Neural progenitor cell (in vitro differentiated cells): Measurements from ENCODE around the gene INPP5J.

ENCODE experiments used
- EZH2 ChIP-seq: fragments of 200-600 bp; sonication (generic); IDR thresholded peaks from 2 replicates; pipeline ENCODE4 v1.6.1; 2017; ENCODE audit warnings: antibody characterized with exemption, mild to moderate bottlenecking, moderate library complexity
- EZH2phosphoT487 ChIP-seq: fragments of 200-600 bp; sonication (generic); IDR thresholded peaks from 2 replicates; pipeline ENCODE4 v1.6.1; 2017; ENCODE audit warnings: antibody characterized with exemption
- TF ChIP-seq, protein P1 (sequence below): fragments of 200-600 bp; sonication (generic); IDR thresholded peaks from 2 replicates; pipeline ENCODE4 v1.5.1; 2017; ENCODE audit warnings: antibody characterized with exemption, mild to moderate bottlenecking

DNA sequence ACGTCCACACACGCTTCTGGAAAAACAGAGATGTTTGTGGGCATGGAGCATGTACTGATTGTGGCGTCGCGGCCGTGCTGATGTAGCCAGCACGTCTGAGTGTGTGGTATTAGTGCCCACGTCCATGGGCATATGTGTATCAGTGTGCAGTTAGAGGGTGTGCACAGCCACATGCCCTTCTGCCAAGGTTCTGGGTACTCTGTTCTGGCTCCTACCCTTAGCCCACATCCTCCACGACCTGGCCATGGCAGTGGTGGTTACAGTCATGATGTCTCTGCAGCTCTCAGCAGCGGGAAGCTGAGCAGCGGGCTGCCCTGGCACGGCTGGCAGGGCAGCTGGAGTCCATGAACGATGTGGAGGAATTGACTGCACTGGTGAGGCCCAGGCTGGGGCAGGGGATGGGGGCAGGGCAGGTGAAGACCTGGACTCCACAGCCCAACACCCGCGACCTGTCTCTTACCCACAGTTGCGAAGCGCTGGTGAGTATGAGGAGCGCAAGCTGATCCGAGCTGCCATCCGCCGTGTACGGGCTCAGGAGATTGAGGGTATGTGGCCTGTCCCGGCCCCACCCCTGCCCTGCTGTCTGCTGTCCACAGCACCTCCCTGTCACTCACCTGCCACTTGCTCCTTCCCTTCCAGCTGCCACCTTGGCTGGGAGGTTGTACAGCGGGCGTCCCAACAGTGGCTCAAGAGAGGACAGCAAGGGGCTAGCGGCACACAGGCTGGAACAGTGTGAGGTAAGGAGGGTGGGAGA lies 34.4 kb upstream of the INPP5J start:
- TF ChIP-seq, protein P1, sequence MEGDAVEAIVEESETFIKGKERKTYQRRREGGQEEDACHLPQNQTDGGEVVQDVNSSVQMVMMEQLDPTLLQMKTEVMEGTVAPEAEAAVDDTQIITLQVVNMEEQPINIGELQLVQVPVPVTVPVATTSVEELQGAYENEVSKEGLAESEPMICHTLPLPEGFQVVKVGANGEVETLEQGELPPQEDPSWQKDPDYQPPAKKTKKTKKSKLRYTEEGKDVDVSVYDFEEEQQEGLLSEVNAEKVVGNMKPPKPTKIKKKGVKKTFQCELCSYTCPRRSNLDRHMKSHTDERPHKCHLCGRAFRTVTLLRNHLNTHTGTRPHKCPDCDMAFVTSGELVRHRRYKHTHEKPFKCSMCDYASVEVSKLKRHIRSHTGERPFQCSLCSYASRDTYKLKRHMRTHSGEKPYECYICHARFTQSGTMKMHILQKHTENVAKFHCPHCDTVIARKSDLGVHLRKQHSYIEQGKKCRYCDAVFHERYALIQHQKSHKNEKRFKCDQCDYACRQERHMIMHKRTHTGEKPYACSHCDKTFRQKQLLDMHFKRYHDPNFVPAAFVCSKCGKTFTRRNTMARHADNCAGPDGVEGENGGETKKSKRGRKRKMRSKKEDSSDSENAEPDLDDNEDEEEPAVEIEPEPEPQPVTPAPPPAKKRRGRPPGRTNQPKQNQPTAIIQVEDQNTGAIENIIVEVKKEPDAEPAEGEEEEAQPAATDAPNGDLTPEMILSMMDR = no peak
- TF ChIP-seq EZH2 (no peak), EZH2phosphoT487 (no peak)
